Stimulated activated CD8-positive, alpha-beta memory T cell treated with anti-CD3 and anti-CD28 coated beads, Interleukin-4, amount 100 ng/mL, for 1 hour (primary cell): ENCODE results near the gene ARVCF.

Experiments used
- DNase-seq, 2 donors: peaks; one replicate each; pipeline ENCODE4 v3.0.0-alpha.2; 2020; ENCODE audit warnings: low read depth in 2 of 2, low spot score in 1 of 2

The ARVCF gene

GRCh38 chr22:19963863-19964642 lies 52.6 kb downstream of the ARVCF start:
- no peak for DNase-seq

GRCh38 chr22:19962909-19963806 lies 53.5 kb downstream of the ARVCF start:
- no peak for DNase-seq

- no peak for DNase-seq
These were observed 54.2 kb downstream of the ARVCF start for GRCh38 chr22:19962246-19962908.

- DNase-seq: no peak
These were observed 54.8 kb downstream of the ARVCF start for GRCh38 chr22:19961868-19962245.

- no peak for DNase-seq
These were observed 55.4 kb downstream of the ARVCF start for GRCh38 chr22:19961201-19961580.

- DNase-seq: no peak
These were observed 56.0 kb downstream of the ARVCF start for GRCh38 chr22:19960491-19961200.

- no peak for DNase-seq
These were observed 56.8 kb downstream of the ARVCF start for GRCh38 chr22:19959587-19960490.

GRCh38 chr22:19959043-19959586 lies 57.5 kb downstream of the ARVCF start:
- no peak for DNase-seq

GRCh38 chr22:19958083-19959042 lies 58.3 kb downstream of the ARVCF start:
- DNase-seq: no peak

- DNase-seq: no peak
These were observed 59.2 kb downstream of the ARVCF start for GRCh38 chr22:19957445-19957844.

- no peak for DNase-seq
These were observed 61.1 kb downstream of the ARVCF start for GRCh38 chr22:19955241-19956128.

GRCh38 chr22:19951346-19951745 lies 65.3 kb downstream of the ARVCF start:
- no peak for DNase-seq

GRCh38 chr22:19948057-19948760 lies 68.4 kb downstream of the ARVCF start:
- DNase-seq: no peak

GRCh38 chr22:19943082-19944026 lies 73.3 kb downstream of the ARVCF start:
- no peak for DNase-seq

- no peak for DNase-seq
These were observed 74.2 kb downstream of the ARVCF start for GRCh38 chr22:19942157-19943081.
